NCI-H2107 treated with DMSO at 0.1 percent for 48 hours (cell line): Measurements from ENCODE around the gene SLX9.

ENCODE experiments used
- DNase-seq: peaks from one replicate; lab custom pipeline; 2025; ENCODE audit not compliant: unreplicated experiment; lab: John Stamatoyannopoulos, UW

Gene SLX9

GRCh38 chr21:45001134-45002095, 61.6 kb downstream of the SLX9 start:
- DNase-seq, result no peak

GRCh38 chr21:45002381-45003204, 62.8 kb downstream of the SLX9 start:
- DNase-seq, result no peak

- no peak for DNase-seq
Observed at GRCh38 chr21:45003331-45004058, 63.7 kb downstream of the SLX9 start.

- no peak for DNase-seq
Observed at GRCh38 chr21:45004059-45004422, 64.2 kb downstream of the SLX9 start.

- DNase-seq, result no peak
Observed at GRCh38 chr21:45004481-45005247, 64.8 kb downstream of the SLX9 start.

- no peak for DNase-seq
Observed at GRCh38 chr21:45006536-45007095, 66.8 kb downstream of the SLX9 start.

- DNase-seq, result no peak
Observed at GRCh38 chr21:45009616-45010015, 69.8 kb downstream of the SLX9 start.

- no peak for DNase-seq
Observed at GRCh38 chr21:45010096-45010495, 70.3 kb downstream of the SLX9 start.

GRCh38 chr21:45010860-45011259, 71.0 kb downstream of the SLX9 start:
- no peak for DNase-seq

- no peak for DNase-seq
Observed at GRCh38 chr21:45011426-45011825, 71.6 kb downstream of the SLX9 start.

GRCh38 chr21:45011911-45012661, 72.3 kb downstream of the SLX9 start:
- DNase-seq, result no peak

- no peak for DNase-seq
Observed at GRCh38 chr21:45012662-45013259, 72.9 kb downstream of the SLX9 start.

GRCh38 chr21:45013260-45013841, 73.5 kb downstream of the SLX9 start:
- DNase-seq, result no peak

- DNase-seq, result no peak
Observed at GRCh38 chr21:45014747-45015468, 75.1 kb downstream of the SLX9 start.

- DNase-seq, result no peak
Observed at GRCh38 chr21:45015469-45015860, 75.6 kb downstream of the SLX9 start.

- no peak for DNase-seq
Observed at GRCh38 chr21:45016031-45016405, 76.2 kb downstream of the SLX9 start.

GRCh38 chr21:45016406-45017038, 76.7 kb downstream of the SLX9 start:
- no peak for DNase-seq
